Coronary artery (tissue), 2 donors: ENCODE results near the gene CRADD.

Experiments
- DNase-seq: peaks from one replicate; pipeline ENCODE4 v3.0.0-alpha.2; 2017; ENCODE audit warnings: low spot score
- H3K27ac ChIP-seq, 2 donors: fragments of 200-600 bp; sonication (generic); one replicate each; pipeline ENCODE4 v1.5.1; 2016 to 2019
- H3K4me3 ChIP-seq: fragments of 200-600 bp; sonication (generic); 2 replicates; pipeline ENCODE4 v1.5.1; 2016; ENCODE audit warnings: mild to moderate bottlenecking, moderate library complexity
- CTCF ChIP-seq: fragments of 200-600 bp; sonication (generic); IDR thresholded peaks from one replicate; pipeline ENCODE4 v1.5.1; 2019; ENCODE audit warnings: antibody characterized with exemption

The CRADD gene

GRCh38 chr12:93661021-93661420 lies 16.2 kb upstream of the CRADD start:
- DNase-seq: no peak
- no peak overlapping the region for H3K27ac ChIP-seq
- no peak overlapping the region for H3K4me3 ChIP-seq
- TF ChIP-seq CTCF: no peak

DNA sequence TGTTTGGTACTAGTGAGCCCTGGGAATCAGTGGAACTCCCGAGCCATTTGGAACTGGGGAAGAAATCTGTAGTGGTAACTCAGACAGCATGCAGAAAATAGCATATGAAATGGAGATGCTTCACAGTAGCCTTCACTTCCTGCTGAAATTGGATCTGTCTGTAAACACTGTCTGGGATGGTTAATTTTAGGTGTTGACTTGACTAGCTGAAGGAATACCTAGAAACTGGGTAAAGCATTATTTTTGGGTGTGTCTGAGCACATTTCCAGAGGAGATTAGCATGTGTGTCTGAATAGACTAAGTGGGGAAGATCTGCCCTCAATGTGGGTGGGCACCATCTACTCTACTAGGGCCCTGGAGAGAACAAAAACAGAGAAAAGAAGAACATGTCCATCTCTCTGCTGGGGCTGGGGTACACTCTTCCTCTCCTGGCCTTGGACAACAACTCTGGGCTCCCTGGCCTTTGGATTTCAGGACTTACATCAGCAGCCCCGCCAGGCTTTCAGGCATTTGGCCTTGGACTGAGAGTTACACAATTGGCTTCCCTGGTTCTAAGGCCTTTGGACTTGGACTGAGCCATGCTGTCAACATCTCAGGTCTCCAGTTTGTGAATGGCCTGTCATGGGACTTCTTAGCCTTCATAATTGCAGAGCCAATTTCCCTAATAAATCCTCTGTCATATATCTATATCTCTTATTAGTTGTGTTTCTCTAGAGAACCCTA lies 14.0 kb upstream of the CRADD start:
- no peak for DNase-seq
- H3K27ac ChIP-seq: no peak overlapping the region
- no peak for TF ChIP-seq CTCF
- no peak overlapping the region for H3K4me3 ChIP-seq

DNA sequence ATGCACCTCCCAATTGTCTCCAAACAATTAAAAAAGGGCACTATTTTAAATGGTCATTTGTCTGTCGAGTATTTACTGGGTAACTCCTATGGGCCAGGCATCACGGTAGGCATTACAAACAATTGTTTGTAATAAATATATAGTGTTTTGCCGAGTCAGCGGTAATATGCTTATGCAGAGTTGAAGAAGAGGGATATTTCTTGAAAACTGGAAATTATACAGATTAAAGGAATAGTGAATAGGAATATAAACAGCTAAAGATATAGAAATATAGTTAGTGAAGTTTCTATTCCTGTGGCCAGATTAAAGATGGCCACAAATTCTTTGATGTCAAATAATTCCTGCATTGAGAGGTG lies 13.5 kb upstream of the CRADD start:
- TF ChIP-seq CTCF: no peak
- Histone ChIP-seq H3K27ac (no peak overlapping the region), H3K4me3 (no peak overlapping the region)
- no peak for DNase-seq

GRCh38 chr12:93664573-93665138 lies 12.5 kb upstream of the CRADD start:
- DNase-seq: no peak
- Histone ChIP-seq H3K4me3 (no peak overlapping the region), H3K27ac (no peak overlapping the region)
- TF ChIP-seq CTCF: no peak

DNA sequence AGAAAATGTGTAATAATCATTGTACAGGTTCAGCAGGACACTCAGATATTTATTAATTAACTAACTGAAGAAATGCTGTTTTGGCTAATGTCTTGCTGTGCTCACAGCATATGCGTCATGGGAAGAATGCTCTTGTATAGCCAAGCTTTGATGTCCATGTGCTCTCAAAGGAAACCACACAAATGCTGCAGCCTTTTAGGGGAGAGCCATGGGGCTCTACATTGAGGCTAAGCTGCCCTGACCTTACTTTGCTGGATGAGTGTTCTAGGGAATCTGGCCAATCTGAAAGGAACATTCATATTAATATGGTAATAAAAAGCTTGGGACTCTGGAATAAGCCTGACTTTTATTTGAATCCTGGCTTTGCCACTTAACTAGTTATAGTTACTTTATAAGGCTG lies 9.5 kb upstream of the CRADD start:
- no peak for DNase-seq
- Histone ChIP-seq H3K4me3 (no peak overlapping the region), H3K27ac (no peak overlapping the region)
- TF ChIP-seq CTCF: no peak

GRCh38 chr12:93668919-93669418 lies 8.2 kb upstream of the CRADD start:
- no peak for TF ChIP-seq CTCF
- DNase-seq: no peak
- Histone ChIP-seq H3K27ac (no peak overlapping the region), H3K4me3 (no peak overlapping the region)

GRCh38 chr12:93669452-93669851 lies 7.7 kb upstream of the CRADD start:
- H3K4me3 ChIP-seq: no peak overlapping the region
- no peak overlapping the region for H3K27ac ChIP-seq
- DNase-seq: no peak
- TF ChIP-seq CTCF: no peak
